SK-N-SH (cell line): ENCODE data around the gene SLCO1A2.

Experiments used
- CTCF ChIP-seq: fragments of 200-600 bp; sonication (generic); IDR thresholded peaks from 2 replicates; pipeline ENCODE4 v1.6.1; 2017; ENCODE audit warnings: antibody characterized with exemption, mild to moderate bottlenecking, moderate library complexity
- EZH2phosphoT487 ChIP-seq: fragments of 200-600 bp; sonication (generic); IDR thresholded peaks from 2 replicates; pipeline ENCODE4 v1.6.1; 2017; ENCODE audit warnings: low read depth, mixed run types, mild to moderate bottlenecking, antibody characterized with exemption, moderate library complexity, borderline replicate concordance
- NFIC ChIP-seq: IDR thresholded peaks from 2 replicates; pipeline ENCODE4 v1.4.0; 2012; ENCODE audit warnings: borderline replicate concordance
- RAD21 ChIP-seq: IDR thresholded peaks from 2 replicates; pipeline ENCODE4 v1.6.1; 2012; ENCODE audit warnings: mild to moderate bottlenecking, low read length
- RCOR1 ChIP-seq: fragments of 150-350 bp; IDR thresholded peaks from 2 replicates; pipeline ENCODE4 v1.6.1; 2017; ENCODE audit warnings: antibody characterized with exemption, low read length
- RFX5 ChIP-seq: IDR thresholded peaks from 2 replicates; pipeline ENCODE4 v1.6.1; 2012; ENCODE audit warnings: mild to moderate bottlenecking, improper control_type of control experiment, low read length
- SMC3 ChIP-seq: IDR thresholded peaks from 2 replicates; pipeline ENCODE4 v1.6.1; 2012; ENCODE audit warnings: low read depth, low read length, improper control_type of control experiment
- TAF1 ChIP-seq: IDR thresholded peaks from 2 replicates; pipeline ENCODE4 v1.6.1; 2012; ENCODE audit warnings: low read depth, mild to moderate bottlenecking, low read length, moderate library complexity, borderline replicate concordance
- USF2 ChIP-seq: fragments of 150-350 bp; IDR thresholded peaks from 2 replicates; pipeline ENCODE4 v1.6.1; 2017; ENCODE audit warnings: antibody characterized with exemption, low read length, low read depth, borderline replicate concordance

GRCh38 chr12:21350975-21351374, 16.3 kb upstream of the SLCO1A2 start:
- TF ChIP-seq CTCF (no peak), RAD21 (no peak), RFX5 (no peak), USF2 (no peak), RCOR1 (no peak), TAF1 (no peak), NFIC (no peak), EZH2phosphoT487 (no peak), SMC3 (no peak)
